ENCODE data around the gene MRPL32.

- TF ChIP-seq, protein P1, sequence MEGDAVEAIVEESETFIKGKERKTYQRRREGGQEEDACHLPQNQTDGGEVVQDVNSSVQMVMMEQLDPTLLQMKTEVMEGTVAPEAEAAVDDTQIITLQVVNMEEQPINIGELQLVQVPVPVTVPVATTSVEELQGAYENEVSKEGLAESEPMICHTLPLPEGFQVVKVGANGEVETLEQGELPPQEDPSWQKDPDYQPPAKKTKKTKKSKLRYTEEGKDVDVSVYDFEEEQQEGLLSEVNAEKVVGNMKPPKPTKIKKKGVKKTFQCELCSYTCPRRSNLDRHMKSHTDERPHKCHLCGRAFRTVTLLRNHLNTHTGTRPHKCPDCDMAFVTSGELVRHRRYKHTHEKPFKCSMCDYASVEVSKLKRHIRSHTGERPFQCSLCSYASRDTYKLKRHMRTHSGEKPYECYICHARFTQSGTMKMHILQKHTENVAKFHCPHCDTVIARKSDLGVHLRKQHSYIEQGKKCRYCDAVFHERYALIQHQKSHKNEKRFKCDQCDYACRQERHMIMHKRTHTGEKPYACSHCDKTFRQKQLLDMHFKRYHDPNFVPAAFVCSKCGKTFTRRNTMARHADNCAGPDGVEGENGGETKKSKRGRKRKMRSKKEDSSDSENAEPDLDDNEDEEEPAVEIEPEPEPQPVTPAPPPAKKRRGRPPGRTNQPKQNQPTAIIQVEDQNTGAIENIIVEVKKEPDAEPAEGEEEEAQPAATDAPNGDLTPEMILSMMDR (conservative IDR thresholded peaks at IDR 0.05; ENCODE audit: low read depth, low read length), result no peak
- no peak for TF ChIP-seq EZH2 (IDR thresholded peaks at IDR 0.05; ENCODE audit: borderline replicate concordance, low read depth, low read length, poor library complexity, severe bottlenecking)
These were observed 49.4 kb downstream of the MRPL32 start for GRCh38 chr7:42981601-42982000.

Measured in A673 (cell line).